Stimulated activated CD4-positive, alpha-beta T cell treated with anti-CD3 and anti-CD28 coated beads, Interleukin-1b, Interleukin-23, amount 100 ng/mL, for 4 hours (primary cell): ENCODE results near the gene RNF10.
"Not testable (repeated sequence)": the region's sequence is repeated elsewhere in the genome, so short reads cannot be mapped to it uniquely, and the experiment has no call there.

Experiments
- DNase-seq, 2 donors: peaks; one replicate each; pipeline ENCODE4 v3.0.0-alpha.2; 2020; ENCODE audit warnings: low read depth in 2 of 2

Gene RNF10

DNA sequence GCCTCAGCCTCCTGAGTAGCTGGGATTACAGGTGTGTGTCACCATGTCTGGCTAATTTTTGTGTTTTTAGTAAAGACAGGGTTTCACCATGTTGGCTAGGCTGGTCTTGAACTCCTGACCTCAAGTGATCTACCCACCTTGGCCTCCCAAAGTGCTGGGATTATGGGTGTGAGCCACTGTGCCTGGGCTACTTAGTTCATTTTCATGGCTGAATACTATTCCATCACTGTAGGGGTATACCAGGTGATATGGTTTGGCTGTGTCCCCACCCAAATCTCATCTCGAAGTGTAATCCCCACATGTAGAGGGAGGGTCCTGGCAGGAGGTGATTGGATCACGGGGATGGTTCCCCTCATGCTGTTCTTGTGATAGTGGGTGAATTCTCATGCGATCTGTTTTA, 83.0 kb downstream of the RNF10 start:
- not testable (repeated sequence) for DNase-seq

- DNase-seq = not testable (repeated sequence)
Measured at GRCh38 chr12:120617767-120618166, 83.6 kb downstream of the RNF10 start.

DNA sequence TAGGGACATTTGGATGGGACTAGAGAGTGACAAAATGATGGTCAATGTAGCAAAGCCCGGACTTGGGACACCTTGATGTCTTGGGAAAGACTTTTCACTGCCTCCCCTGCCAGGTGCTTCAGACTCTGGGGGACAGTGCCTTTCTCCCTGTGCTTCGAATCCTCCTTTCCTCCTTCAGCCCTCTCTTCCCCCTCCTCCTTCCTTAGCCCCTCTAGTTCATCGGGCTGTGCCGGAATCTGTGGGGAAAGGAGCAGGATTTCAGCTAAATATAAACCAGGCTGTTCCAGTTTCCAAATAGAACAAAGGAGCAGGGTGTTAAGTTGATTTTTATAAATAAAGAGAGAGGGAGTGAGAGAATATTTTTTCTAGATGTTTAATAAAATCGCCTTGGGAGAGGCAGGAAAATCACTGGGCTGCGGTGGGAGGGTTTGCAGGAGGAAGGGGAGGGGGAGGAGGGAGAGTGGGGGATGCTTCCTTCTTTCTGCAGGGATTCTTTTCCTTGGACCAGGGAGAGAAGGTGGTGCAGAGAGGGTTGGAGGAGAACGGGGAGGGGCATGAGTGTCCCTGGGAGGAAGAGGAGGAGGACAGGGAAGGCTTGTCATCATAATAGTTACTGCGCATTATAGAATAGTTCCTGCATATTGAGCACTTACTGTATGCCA, 84.9 kb downstream of the RNF10 start:
- no peak for DNase-seq

- DNase-seq = no peak
Measured at GRCh38 chr12:120620624-120621023, 86.5 kb downstream of the RNF10 start.

DNA sequence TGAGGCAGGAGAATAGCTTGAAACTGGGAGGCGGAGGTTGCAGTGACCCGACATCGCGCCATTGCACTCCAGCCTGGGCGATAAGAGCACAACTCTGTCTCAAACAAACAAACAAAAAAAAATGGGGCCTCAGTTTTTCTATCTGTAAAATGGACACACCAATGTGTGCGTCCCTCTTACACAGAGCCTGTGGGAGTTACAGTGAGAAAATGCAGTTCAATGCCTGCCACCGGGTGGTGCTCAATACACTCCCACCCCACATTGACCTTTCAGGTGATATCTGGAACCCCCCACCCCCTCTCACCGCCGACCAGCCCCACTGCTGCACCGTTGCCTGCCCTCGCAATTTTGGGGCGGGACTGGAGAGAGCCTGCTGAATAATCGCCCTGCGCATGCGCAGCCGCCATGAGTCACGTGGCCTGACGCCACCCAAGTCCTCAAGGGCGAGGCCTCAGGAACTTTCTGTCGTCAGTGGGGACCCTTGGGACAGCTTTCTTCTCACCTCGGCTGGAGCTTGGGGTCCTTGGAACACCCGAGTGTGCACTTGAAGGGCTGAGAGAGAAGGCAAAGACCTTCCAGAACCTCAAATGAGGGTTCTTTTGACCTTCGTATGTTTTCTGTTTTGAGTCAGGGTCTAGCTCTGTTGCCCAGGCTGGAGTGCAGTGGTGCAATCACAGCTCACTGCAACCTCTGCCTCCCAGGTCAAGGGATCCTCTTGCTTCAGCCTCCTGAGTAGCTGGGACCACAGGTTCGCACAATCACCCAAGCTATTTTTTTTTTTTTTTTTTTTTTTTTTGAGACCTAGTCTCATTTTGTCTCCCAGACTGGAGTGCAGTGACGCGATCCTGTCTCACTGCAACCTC, 91.6 kb downstream of the RNF10 start:
- DNase-seq = no peak
